H1 (cell line): ENCODE results near the gene PRIMPOL. TPM values are rescaled to one million over a fixed set of nuclear protein-coding genes. Genes with fewer than 3 reads are reported as not detected.

ENCODE experiments used
- CTCF ChIA-PET: fragments of 300-600 bp; sonication (Branson Sonifier 250); formaldehyde crosslinking; loops from one replicate; lab custom pipeline; 2021; ENCODE audit not compliant: partially characterized antibody; lab: Charles Lee
- POLR2A ChIA-PET: fragments of 300-600 bp; sonication (Branson Sonifier 250); formaldehyde crosslinking; loops from one replicate; lab custom pipeline; 2021; ENCODE audit warnings: inconsistent platforms; ENCODE audit not compliant: partially characterized antibody; lab: Charles Lee
- DNase-seq, 2 experiments: peaks; one replicate each; pipeline versions ENCODE4 v3.0.0 to v3.0.0-alpha.2; 2010 to 2022; ENCODE audit warnings: low spot score in 2 of 2, low read depth in 1 of 2, mixed read lengths in 1 of 2
- FAIRE-seq: peaks from 2 replicates; lab custom pipeline; 2011; peaks lifted over from hg19 to GRCh38; lab: Jason Lieb, UNC
- H2AFZ ChIP-seq: 2 replicates; pipeline ENCODE4 v1.8.1; 2012; ENCODE audit warnings: low read length, inconsistent platforms
- H2AK5ac ChIP-seq: 2 replicates; pipeline ENCODE4 v1.6.1; 2013; ENCODE audit warnings: low read depth, low read length
- H2BK120ac ChIP-seq: replicated peaks from 2 replicates; pipeline ENCODE3; 2013; ENCODE audit warnings: low read depth, low read length, inconsistent platforms
- H2BK12ac ChIP-seq: 2 replicates; pipeline ENCODE4 v1.6.1; 2013; ENCODE audit warnings: low read depth, low read length
- H2BK15ac ChIP-seq: 2 replicates; pipeline ENCODE4 v1.6.1; 2013; ENCODE audit warnings: low read length
- H2BK20ac ChIP-seq: 2 replicates; pipeline ENCODE4 v1.6.1; 2013; ENCODE audit warnings: low read length
- H2BK5ac ChIP-seq: 2 replicates; pipeline ENCODE4 v1.6.1; 2013; ENCODE audit warnings: low read depth, low read length
- H3K14ac ChIP-seq: 2 replicates; pipeline ENCODE4 v1.6.1; 2013; ENCODE audit warnings: inconsistent platforms; ENCODE audit not compliant: insufficient read length
- H3K18ac ChIP-seq: 2 replicates; pipeline ENCODE4 v1.6.1; 2013; ENCODE audit warnings: low read length; ENCODE audit errors: extremely low read depth
- H3K23ac ChIP-seq: 2 replicates; pipeline ENCODE4 v1.6.1; 2013; ENCODE audit warnings: inconsistent platforms; ENCODE audit not compliant: insufficient read length
- H3K23me2 ChIP-seq: 2 replicates; pipeline ENCODE4 v1.6.1; 2013; ENCODE audit warnings: low read depth, low read length
- H3K27ac ChIP-seq: 2 replicates; pipeline ENCODE4 v1.6.1; 2011; ENCODE audit warnings: low read depth, low read length, inconsistent platforms
- H3K27me3 ChIP-seq, 4 experiments: replicated peaks in 1 of 4; 1 replicate in 1 of 4; 2 replicates in 3 of 4; pipeline versions ENCODE4 v1.6.1 to v1.8.1; 2011 to 2013; ENCODE audit warnings: low read length in 3 of 4, mild to moderate bottlenecking in 3 of 4, inconsistent platforms in 2 of 4, mixed read lengths in 2 of 4, moderate library complexity in 1 of 4; ENCODE audit not compliant: control insufficient read depth in 3 of 4, insufficient read depth in 3 of 4; ENCODE audit errors: extremely low read depth in 1 of 4
- H3K36me3 ChIP-seq, 4 experiments: 2 replicates each; pipeline versions ENCODE4 v1.6.1 to v1.8.1; 2011 to 2013; ENCODE audit warnings: mild to moderate bottlenecking in 4 of 4, low read length in 3 of 4, moderate library complexity in 2 of 4, control low read depth in 1 of 4, inconsistent platforms in 1 of 4; ENCODE audit not compliant: insufficient read depth in 4 of 4, control insufficient read depth in 2 of 4
- H3K4ac ChIP-seq: replicated peaks from 2 replicates; pipeline ENCODE3; 2013; ENCODE audit warnings: low read length, low read depth, mixed read lengths, inconsistent platforms; ENCODE audit not compliant: insufficient read length
- H3K4me1 ChIP-seq, 4 experiments: replicated peaks in 1 of 4; 1 replicate in 1 of 4; 2 replicates in 3 of 4; pipeline versions ENCODE4 v1.6.1 to v1.8.1; 2011 to 2013; ENCODE audit warnings: low read length in 3 of 4, inconsistent platforms in 2 of 4, mixed read lengths in 1 of 4; ENCODE audit not compliant: insufficient read depth in 4 of 4, control insufficient read depth in 3 of 4
- H3K4me2 ChIP-seq, 2 experiments: 2 replicates each; pipeline versions ENCODE4 v1.6.1 to v1.8.1; 2011 to 2013; ENCODE audit warnings: low read depth in 2 of 2, low read length in 2 of 2, control low read depth in 1 of 2, inconsistent platforms in 1 of 2, mild to moderate bottlenecking in 1 of 2; ENCODE audit not compliant: insufficient read depth in 1 of 2
- H3K4me3 ChIP-seq, 4 experiments: fragments of 200-600, 300-600 bp in 1 of 4; sonication (generic), shearing (Covaris generic), sonication (Bioruptor Twin) in 1 of 4; 2 replicates each; pipeline versions ENCODE4 v1.5.1 to v1.8.1; 2011 to 2016; ENCODE audit warnings: low read length in 4 of 4, low read depth in 3 of 4, control low read depth in 2 of 4, inconsistent platforms in 2 of 4, mild to moderate bottlenecking in 2 of 4, mixed read lengths in 1 of 4, moderate library complexity in 1 of 4; ENCODE audit not compliant: insufficient read depth in 2 of 4; ENCODE audit errors: extremely low read depth in 1 of 4
- H3K56ac ChIP-seq: replicated peaks from 2 replicates; pipeline ENCODE3; 2013; ENCODE audit warnings: low read depth, mild to moderate bottlenecking, mixed read lengths, low read length, inconsistent platforms; ENCODE audit not compliant: insufficient read length
- H3K79me1 ChIP-seq: 2 replicates; pipeline ENCODE4 v1.6.1; 2013; ENCODE audit warnings: low read depth, low read length, control low read depth
- H3K79me2 ChIP-seq, 2 experiments: 2 replicates each; pipeline versions ENCODE4 v1.6.1 to v1.8.1; 2012 to 2013; ENCODE audit warnings: low read length in 2 of 2, mild to moderate bottlenecking in 2 of 2, inconsistent platforms in 1 of 2; ENCODE audit not compliant: insufficient read depth in 2 of 2, control insufficient read depth in 1 of 2
- H3K9ac ChIP-seq, 4 experiments: replicated peaks in 1 of 4; 1 replicate in 1 of 4; 2 replicates in 3 of 4; pipeline versions ENCODE4 v1.6.1 to v1.8.1; 2011 to 2013; ENCODE audit warnings: low read depth in 3 of 4, low read length in 3 of 4, control low read depth in 2 of 4, mild to moderate bottlenecking in 2 of 4, moderate library complexity in 2 of 4, inconsistent platforms in 1 of 4; ENCODE audit errors: extremely low read depth in 1 of 4
- H3K9me3 ChIP-seq, 2 experiments: 2 replicates each; pipeline versions ENCODE4 v1.6.1 to v1.8.1; 2012 to 2013; ENCODE audit warnings: mild to moderate bottlenecking in 2 of 2, moderate library complexity in 2 of 2, control low read depth in 1 of 2, inconsistent platforms in 1 of 2, low read depth in 1 of 2, low read length in 1 of 2, mixed read lengths in 1 of 2; ENCODE audit not compliant: insufficient read depth in 2 of 2
- H4K20me1 ChIP-seq, 2 experiments: replicated peaks in 1 of 2; 2 replicates each; pipeline versions ENCODE3 to v1.8.1; 2011 to 2013; ENCODE audit warnings: inconsistent platforms in 2 of 2, low read length in 2 of 2, mild to moderate bottlenecking in 1 of 2; ENCODE audit not compliant: insufficient read depth in 2 of 2, control insufficient read depth in 1 of 2
- H4K5ac ChIP-seq: 2 replicates; pipeline ENCODE4 v1.6.1; 2013; ENCODE audit warnings: low read length, low read depth, mixed read lengths, inconsistent platforms; ENCODE audit not compliant: insufficient read length
- H4K8ac ChIP-seq: 2 replicates; pipeline ENCODE4 v1.8.0; 2013; ENCODE audit warnings: mild to moderate bottlenecking, moderate library complexity, low read length, inconsistent platforms; ENCODE audit not compliant: insufficient read depth; ENCODE audit errors: extremely low read depth
- H4K91ac ChIP-seq: replicated peaks from 2 replicates; pipeline ENCODE3; 2013; ENCODE audit warnings: low read length, mixed read lengths, inconsistent platforms; ENCODE audit not compliant: insufficient read length
- BACH1 ChIP-seq: IDR thresholded peaks from 2 replicates; pipeline ENCODE4 v1.6.1; 2012; ENCODE audit warnings: low read length, improper control_type of control experiment
- CEBPB ChIP-seq: IDR thresholded peaks from 2 replicates; pipeline ENCODE4 v1.6.1; 2012; ENCODE audit warnings: low read depth, low read length
- CTCF ChIP-seq, 3 experiments: IDR thresholded peaks; 1 replicate in 2 of 3; 2 replicates in 1 of 3; pipeline versions ENCODE4 v1.5.1 to v1.6.1; 2011; ENCODE audit warnings: low read length in 3 of 3, mild to moderate bottlenecking in 3 of 3, inconsistent platforms in 2 of 3, low read depth in 1 of 3, moderate library complexity in 1 of 3; ENCODE audit not compliant: insufficient read depth in 1 of 3; ENCODE audit errors: control extremely low read depth in 1 of 3
- GABPA ChIP-seq: IDR thresholded peaks from 2 replicates; pipeline ENCODE4 v1.6.1; 2011; ENCODE audit warnings: mild to moderate bottlenecking, low read length, moderate library complexity, borderline replicate concordance; ENCODE audit not compliant: insufficient read depth
- KDM1A ChIP-seq: fragments of 200-600, 300-600 bp; sonication (generic); IDR thresholded peaks from 2 replicates; pipeline ENCODE4 v1.7.1; 2016; ENCODE audit warnings: mild to moderate bottlenecking, low read length, borderline replicate concordance
- POLR2A ChIP-seq, 2 experiments: IDR thresholded peaks; 1 replicate in 1 of 2; 2 replicates in 1 of 2; pipeline ENCODE4 v1.6.1; 2011; ENCODE audit warnings: low read depth in 2 of 2, low read length in 2 of 2, mild to moderate bottlenecking in 2 of 2; ENCODE audit errors: control extremely low read depth in 1 of 2
- RAD21 ChIP-seq, 2 experiments: IDR thresholded peaks in 1 of 2; conservative IDR thresholded peaks in 1 of 2; 2 replicates each; pipeline ENCODE4 v1.6.1; 2011; ENCODE audit warnings: low read depth in 2 of 2, low read length in 2 of 2, improper control_type of control experiment in 1 of 2, inconsistent platforms in 1 of 2, mild to moderate bottlenecking in 1 of 2, moderate library complexity in 1 of 2
- SP2 ChIP-seq: IDR thresholded peaks from 2 replicates; pipeline ENCODE4 v1.6.1; 2012; ENCODE audit warnings: mild to moderate bottlenecking, low read length, inconsistent platforms
- TCF12 ChIP-seq: IDR thresholded peaks from 2 replicates; pipeline ENCODE4 v1.6.1; 2011; ENCODE audit warnings: low read depth, mild to moderate bottlenecking, low read length
- WGBS, 2 experiments: shearing (Covaris generic) in 1 of 2; methylation state at CpG; one replicate each; pipeline versions ENCODE4 v1.1.6 to v1.1.7; 2013 to 2015; ENCODE audit warnings: low lambda C conversion rate in 2 of 2, mixed read lengths in 2 of 2, inconsistent platforms in 1 of 2, low coverage in 1 of 2, missing lambda C conversion rate in 1 of 2; ENCODE audit not compliant: insufficient replicate concordance in 2 of 2, insufficient coverage in 1 of 2, insufficient read length in 1 of 2; ENCODE audit errors: extremely low coverage in 1 of 2, missing lambda C conversion rate in 1 of 2; 5-methylcytosine and 5-hydroxymethylcytosine counted together
- polyA plus RNA-seq, 7 experiments: library from polyadenylated mRNA; depleted of rRNA in 3 of 7; stranded (reverse) in 5 of 7; unstranded in 2 of 7; fragments of >200 nt in 5 of 7; fragments of 200-250 nt in 2 of 7; gene quantifications; 1 replicate in 5 of 7; 2 replicates in 1 of 7; 4 replicates in 1 of 7; pipeline versions ENCODE4 v1.2.1 to v1.2.3, GENCODE V29; 2011 to 2013; ENCODE audit warnings: missing spikeins in 2 of 7, mixed read lengths in 2 of 7
- total RNA-seq: library from RNA; stranded (reverse); fragmentation: NEBNext Ultra II Directional; extraction: Animal tissue kit (Norgen Biotek cat#: 25700); gene quantifications from 2 replicates; pipeline ENCODE4 v1.2.1, GENCODE V29; 2021

The PRIMPOL gene
- total and polyA plus RNA-seq, 2 of the 8 experiments (the other 6 are each of a cell fraction or from before 2014, with no cell fraction given) = 4.4 to 6.7 TPM

- Histone ChIP-seq H2BK15ac (no peak overlapping the region), H3K27ac (no peak overlapping the region), H3K9ac (no peak overlapping the region; a peak in 1 of 7 replicates), H2BK20ac (no peak overlapping the region), H4K91ac (no peak overlapping the region), H3K36me3 (no peaks in the 10 kb centered on the region), H3K4me2 (no peak overlapping the region), H3K4me3 (no peak overlapping the region), H3K4ac (peak overlapping the region; percentile 13), H3K23me2 (peaks cover 3% of the 10 kb centered on the region; the same call in 1 of the 2 replicates), H3K9me3 (peaks cover 3 to 7% of the 10 kb centered on the region in 2 experiments; a peak in 1 of 4 replicates), H2BK120ac (no peak overlapping the region), H3K18ac (no peak overlapping the region), H3K14ac (no peak overlapping the region), H2AK5ac (no peak overlapping the region), H2BK12ac (no peak overlapping the region), H3K56ac (no peak overlapping the region), H3K23ac (no peak overlapping the region), H2BK5ac (0 out of 2 replicates have a peak overlapping the region, but pooled peaks have one; percentile 32), H3K27me3 (no peaks in the 10 kb centered on the region), H2AFZ (no peak overlapping the region), H4K8ac (no peak overlapping the region), H4K20me1 (no peaks in the 10 kb centered on the region), H3K79me1 (no peaks in the 10 kb centered on the region), H4K5ac (no peak overlapping the region), H3K79me2 (no peaks in the 10 kb centered on the region), H3K4me1 (peaks cover 0 to 9% (median 6%) of the 10 kb centered on the region in 4 experiments; a peak in 6 of 7 replicates)
- FAIRE-seq = no peak
- no peak for DNase-seq
- ChIA-PET CTCF (no interaction called here), POLR2A (interaction anchor here (1.0 to 1.7 kb wide), 2 partner anchors 10 to 24 kb away, joined by 3 to 4 read pairs; no protein-coding TSS in a partner anchor)
- WGBS, 2 experiments = 88% methylated on average over 11 of the region's 11 CpGs; no CpG with 5 or more reads in 1 of the 2 experiments
- TF ChIP-seq TCF12 (no peak), CEBPB (no peak), GABPA (no peak), POLR2A (IDR thresholded peaks at IDR 0.05; ENCODE audit: control extremely low read depth in 1 of 2, low read depth in 2 of 2, low read length in 2 of 2) (no peak), SP2 (no peak), BACH1 (no peak), CTCF (IDR thresholded peaks at IDR 0.05; ENCODE audit: control extremely low read depth in 1 of 3, insufficient read depth in 1 of 3, low read depth in 1 of 3, low read length in 3 of 3) (no peak), RAD21 (IDR thresholded peaks at IDR 0.05 in 1 of 2, conservative IDR thresholded peaks at IDR 0.05 in 1 of 2; ENCODE audit: low read depth in 2 of 2, low read length in 2 of 2) (no peak), KDM1A (no peak)
These were observed 29.2 kb upstream of the PRIMPOL start for GRCh38 chr4:184620212-184620867.
